ENCODE results near the gene EFNA1.

- TF ChIP-seq CTCF (IDR thresholded peaks at IDR 0.05; ENCODE audit: extremely low read depth in 1 of 2, insufficient read depth in 1 of 2, low read depth in 1 of 2, low read length in 2 of 2) (no peak), POLR2A (IDR thresholded peaks at IDR 0.05; ENCODE audit: low read depth, low read length) (no peak), POLR2AphosphoS5 (IDR thresholded peaks at IDR 0.05; ENCODE audit: insufficient read depth, low read depth, low read length) (no peak), MAX (IDR thresholded peaks at IDR 0.05; ENCODE audit: insufficient read depth, insufficient read length) (no peak), MYC (IDR thresholded peaks at IDR 0.05; ENCODE audit: low read depth, low read length) (no peak)
Measured at GRCh38 chr1:155158991-155159390, 31.3 kb downstream of the EFNA1 start.
